HG03457 (cell line): ENCODE data around the gene HBP1.
"Not testable (repeated sequence)": the region's sequence is repeated elsewhere in the genome, so short reads cannot be mapped to it uniquely, and the experiment has no call there.

Experiments used
- ATAC-seq: cut with Tn5 transposase; IDR thresholded peaks from one replicate; pipeline ENCODE4 v1.9.1; 2021; ENCODE audit warnings: moderate number of reproducible peaks; ENCODE audit not compliant: unreplicated experiment

HBP1 gene

DNA sequence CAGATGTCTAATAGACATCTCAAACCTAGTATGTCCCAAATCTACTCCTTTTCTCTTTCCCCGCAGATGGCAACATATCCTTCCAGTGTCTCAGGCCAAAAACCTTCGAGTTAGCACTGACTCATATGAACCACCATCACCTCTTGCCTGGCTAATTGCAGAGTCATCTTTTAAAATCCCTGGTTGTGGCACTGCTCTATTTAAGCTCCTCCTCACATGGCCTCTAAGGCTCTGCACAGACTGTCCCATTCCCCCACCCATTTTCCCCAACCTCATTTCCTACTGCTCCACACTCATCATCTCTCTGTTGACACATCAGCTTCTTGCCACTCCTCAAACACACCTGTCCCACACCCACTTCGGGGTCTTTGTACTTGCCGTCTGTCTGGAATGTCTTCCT is 16.8 kb upstream of the HBP1 start:
- no peak for ATAC-seq

DNA sequence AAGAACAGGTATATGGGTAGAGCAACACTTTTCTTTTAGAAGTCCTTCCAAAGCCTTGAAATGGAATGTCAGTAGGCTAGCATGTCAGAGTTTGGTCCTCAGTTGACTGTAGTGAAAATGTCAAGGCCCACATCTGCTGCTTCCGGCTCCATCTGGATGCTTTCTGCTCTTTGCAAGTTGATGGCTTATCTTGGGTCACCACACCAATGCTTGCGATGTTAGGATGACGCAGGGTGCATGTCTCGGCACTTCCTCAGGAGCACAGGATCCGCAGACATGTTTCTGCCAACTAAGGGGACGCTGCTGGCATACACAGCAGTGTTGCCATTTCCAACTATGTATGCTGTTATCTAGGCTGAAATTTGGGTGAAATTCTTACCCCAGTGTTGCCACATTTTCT is 14.0 kb upstream of the HBP1 start:
- ATAC-seq = no peak

DNA sequence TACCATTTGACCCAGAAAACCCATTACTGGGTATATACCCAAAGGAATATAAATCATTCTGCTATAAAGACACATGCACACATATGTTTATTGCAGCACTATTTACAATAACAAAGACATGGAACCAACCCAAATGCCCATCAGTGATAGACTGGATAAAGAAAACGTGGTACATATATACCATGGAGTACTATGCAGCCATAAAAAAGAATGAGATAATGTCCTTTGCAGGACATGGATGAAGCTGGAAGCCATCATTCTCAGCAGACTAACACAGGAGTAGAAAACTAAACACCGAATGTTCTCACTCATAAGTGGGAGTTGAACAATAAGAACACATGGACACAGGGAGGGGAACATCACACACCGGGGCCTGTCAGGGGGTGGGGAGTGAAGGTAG is 13.1 kb upstream of the HBP1 start:
- not testable (repeated sequence) for ATAC-seq

DNA sequence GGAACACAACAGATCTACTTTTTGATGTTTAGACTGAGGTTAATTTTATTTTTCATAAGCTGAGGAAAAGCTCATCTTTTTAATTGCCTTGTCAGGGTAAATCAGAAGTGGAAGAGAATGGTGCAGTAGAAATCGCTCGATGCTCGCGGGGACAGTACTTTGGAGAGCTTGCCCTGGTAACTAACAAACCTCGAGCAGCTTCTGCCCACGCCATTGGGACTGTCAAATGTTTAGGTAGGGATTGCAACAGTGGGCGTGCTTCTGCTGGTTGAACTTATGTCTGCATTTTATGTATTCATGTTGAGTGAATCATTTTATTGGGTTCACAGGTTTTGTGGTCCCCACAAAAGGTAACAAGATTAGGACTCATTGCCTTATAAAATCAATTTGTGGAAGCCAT is 11.7 kb upstream of the HBP1 start:
- no peak for ATAC-seq

DNA sequence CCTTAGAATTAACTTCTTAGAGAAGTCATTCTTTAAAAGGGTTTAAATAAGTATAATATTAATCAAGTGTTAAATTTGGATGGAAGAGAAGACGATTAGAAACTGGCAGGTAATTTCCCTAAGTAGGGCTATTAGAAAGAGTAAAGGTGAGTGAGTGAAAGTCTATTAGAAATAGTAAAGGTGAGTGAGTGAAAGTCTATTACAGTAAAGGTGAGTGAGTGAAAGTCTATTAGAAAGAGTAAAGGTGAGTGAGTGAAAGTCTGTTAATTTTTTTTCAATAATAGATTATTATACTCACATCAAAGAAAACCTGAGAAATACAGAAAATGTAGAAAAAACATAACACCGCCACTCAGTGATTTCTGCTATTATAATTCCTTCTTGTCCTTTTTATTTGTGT is 10.8 kb upstream of the HBP1 start:
- no peak for ATAC-seq

DNA sequence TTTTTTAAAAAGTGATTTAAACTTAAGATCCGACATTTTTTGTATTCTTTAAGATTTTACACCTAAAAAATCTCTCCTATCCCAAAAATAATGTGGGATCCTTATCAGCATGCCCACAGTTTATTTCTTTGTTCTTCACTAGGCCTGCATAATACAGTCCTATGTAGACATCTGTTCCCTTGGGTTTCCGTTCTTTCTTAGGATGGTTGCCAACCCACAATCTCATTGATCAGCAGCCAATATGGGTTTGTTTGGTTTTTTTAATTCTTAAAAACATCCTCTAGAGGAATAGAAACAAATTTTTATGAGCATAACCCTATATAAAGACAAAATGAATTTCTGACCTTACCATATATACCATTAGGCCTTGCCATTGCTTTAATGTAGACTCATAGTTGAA is 8.4 kb upstream of the HBP1 start:
- no peak for ATAC-seq

DNA sequence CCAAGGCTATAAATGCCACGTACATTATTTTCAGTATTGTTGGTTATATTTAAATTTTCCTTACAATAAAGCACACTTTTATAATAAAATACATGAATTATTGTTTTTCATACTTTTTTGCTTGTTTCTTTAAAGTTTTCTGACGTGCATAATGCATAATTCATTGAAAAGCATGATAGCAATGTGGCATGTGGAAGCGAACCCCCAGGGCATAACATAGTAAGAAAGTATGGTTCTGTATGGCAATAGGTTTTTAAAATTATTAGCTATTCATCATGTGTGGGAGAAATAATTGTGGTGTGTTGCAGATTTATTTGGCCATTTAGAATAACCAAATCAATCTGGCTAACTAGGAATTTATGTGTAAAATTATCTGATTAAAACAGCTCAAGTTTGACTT is 7.4 kb upstream of the HBP1 start:
- no peak for ATAC-seq

DNA sequence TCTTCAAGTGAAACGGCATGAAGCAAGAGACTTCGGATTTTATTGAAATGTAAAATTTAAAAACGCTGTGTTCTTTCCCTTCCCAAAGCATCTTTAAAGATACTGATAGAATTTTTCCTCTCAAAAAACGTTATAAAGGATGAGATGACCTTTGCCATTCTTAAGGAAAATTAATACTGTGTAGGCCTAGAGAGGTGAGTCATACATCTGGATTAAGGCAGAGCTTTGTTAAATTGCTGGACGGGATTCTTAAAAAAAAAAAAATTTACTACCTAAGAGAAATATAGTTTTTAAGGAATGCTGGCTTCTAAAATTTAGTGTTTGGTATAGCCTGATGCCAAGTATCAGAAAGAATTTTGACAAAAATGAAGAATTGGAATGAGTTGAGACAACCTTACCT is 6.3 kb upstream of the HBP1 start:
- ATAC-seq = no peak

DNA sequence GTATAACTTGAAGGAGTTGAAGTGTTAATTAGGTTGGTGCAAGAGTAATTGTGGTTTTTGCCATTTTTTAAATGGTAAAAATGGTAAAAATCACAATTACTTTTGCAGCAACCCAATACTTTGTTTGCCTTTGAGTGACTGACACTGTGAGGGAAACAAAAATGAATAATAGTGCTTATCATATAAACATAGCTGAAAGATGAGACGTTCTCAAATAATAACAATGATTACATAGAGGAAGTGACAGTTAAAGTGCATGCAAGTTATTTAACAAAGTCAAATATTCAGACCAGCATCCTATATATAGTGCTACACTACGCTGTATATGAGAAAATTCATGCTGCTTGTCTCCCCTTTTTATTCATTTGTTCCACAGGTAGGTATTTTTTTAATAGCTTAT is 4.7 kb upstream of the HBP1 start:
- no peak for ATAC-seq

DNA sequence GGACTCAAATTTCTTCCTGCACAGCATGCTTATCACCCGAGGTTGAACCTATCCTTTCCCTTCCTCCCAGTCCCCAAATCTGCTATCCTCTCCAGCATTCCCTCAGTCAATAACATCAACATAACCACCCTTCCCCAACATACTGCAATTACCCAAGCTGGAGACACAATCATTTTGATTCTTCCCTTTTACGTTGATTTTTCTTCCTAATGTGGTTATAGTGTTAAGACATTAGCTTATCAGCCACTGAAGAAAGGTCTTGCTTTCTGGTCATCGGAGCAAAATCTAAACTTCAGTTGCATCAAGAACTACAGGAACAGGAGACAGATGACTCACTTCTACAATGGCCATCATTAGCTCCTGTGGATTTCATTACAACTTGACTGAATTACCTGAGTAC is 3.5 kb upstream of the HBP1 start:
- ATAC-seq = no peak

DNA sequence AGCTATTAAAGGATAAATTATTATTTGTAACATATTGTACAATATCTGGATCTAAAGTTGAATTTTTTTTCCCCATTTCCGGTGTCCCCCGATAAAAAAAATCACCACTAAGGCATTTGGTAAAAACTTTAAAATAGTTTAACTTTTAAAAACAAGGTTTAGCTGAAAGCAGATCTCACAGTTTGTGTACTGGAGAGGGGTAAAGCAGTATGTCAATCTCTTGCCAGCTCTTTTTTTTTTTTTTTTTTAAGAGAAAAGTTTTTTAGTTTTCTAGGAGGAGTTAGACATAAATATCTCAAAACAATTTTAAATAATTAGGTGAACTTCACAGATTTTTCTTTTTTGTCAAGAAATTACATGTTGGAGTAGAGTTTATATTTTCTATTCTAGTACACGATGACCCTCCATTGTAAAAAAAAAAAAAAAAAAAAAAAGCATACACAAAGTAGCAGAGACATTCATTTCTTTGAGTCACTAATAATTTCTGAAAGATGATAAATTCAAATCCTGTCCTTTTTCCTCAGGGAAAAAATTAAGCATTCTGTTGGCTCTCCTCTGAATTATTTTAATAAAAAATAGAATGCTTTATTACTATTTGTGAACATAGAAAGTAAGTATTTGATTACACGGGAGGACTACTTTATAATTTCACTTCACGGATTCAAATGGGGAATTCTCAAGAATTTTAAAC is 1.9 kb upstream of the HBP1 start:
- ATAC-seq = no peak

DNA sequence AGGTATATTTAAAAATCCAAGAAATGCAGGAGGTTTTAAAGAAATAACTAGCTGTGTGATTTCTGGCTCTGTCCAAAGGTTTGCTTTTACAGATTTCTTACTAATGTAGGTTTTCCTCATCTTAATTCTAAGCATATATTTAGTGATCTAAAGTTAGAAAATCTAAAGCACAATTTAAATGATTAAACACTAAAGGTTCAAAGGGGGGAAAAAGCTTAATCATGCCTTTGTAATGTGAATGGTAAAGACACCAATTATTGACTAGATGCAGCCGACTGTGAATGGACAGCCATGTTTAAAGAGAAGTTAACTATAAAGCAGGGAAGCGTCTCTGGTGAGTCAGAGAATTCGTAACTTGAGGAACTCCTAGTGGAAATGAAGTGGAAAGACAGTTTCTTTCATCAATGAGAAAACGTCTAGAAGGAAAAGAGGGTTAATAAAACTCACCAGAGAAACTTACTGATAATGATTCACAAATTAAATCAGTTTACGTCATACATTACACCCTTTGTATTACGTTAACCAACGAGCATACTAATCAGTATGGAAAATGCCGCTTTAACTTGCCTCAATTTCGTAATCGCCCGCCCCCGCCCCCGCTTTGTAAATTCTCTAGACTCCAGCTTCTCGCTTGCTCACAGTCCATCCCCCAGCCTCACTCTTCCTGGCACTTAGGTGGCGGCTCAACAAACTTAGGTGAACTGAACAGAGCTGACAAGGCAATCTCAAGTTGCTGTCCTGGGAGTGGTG is 1.1 kb upstream of the HBP1 start:
- no peak for ATAC-seq

DNA sequence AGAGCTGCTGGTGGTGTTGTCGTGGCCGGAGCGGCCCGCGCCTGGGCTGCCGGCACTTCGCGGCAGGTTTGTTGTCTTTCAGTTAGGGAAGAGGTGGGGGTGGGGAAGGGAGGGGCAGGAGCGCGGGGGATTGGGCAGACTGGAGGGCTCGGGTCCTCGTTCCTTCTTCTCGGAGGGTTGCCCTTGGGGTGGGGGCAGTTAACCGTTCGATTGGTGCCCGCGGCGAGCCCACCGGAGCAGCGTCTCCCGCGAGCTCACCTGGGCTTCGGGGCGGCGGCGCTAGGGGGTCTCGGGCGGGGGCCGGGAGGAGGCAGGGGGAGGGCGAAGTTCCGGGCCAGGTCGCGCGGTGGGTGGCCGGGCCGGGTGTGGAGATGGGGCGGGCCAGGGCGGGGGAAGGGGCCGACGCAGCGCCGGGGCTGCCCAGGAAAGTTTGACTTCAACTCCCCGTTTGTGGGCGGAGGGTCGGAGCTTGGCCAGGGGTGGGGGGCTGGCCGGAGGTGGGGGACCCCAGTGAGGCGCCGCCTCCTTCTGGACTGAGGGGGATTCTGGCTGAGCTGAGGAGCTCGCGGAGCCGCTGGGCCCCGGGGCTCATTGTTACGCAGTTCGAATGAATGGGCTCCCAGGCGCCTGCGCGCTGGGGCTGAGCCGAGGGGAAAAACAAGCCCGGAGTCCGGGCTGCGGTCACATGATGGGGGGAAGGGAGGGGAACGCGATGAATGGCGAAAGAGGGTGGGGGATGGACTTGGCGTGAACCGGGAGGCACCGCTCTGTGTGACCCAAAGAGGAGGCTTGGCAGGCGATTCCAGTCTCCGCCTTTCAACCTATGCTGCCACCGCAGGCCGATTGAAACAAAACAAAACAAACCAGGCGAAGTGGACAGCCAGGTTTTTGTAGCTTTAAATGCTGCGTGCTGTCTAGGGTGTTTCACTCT is 582 bp downstream of the HBP1 start:
- ATAC-seq = peak; percentile 22

DNA sequence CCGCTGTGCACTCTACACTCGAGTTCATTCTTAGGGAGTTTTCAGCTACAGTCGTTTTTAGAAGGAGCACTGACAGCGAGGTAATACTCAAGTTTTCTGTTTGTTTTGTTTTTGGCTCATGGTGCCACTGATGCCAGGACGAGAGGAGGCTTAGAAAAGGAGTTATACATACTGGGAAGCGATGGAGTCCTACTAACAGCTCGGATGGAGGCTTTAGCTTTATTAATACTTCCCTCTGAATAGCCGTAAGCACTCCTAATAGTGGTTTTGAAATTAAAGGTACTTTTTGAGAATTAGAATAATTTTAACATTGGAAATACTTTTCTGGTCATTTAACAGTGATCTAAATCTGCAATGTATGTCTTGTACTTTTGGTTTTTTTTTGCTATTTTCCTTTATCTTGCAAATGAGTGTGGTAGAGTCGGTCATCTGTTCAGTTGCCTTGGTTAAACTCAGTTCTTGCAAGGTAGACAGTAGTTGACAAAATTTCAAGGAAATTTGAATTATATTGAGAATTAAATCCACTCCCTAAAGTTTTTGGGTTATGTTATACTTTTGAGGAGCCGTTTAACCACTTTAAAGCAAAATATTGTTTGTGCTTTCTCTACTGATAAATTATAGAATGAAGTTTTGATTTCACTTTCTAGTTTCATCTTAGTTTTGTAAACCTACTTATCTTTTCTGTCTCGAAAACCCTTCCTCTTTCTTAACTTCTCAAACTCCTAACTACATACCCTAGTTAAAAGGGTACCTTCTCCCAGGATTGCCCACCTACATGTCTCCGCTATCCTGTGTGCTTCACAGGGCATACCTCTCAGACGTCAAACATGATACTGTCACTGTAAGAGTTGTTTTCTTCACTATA is 1.5 kb downstream of the HBP1 start:
- no peak for ATAC-seq

DNA sequence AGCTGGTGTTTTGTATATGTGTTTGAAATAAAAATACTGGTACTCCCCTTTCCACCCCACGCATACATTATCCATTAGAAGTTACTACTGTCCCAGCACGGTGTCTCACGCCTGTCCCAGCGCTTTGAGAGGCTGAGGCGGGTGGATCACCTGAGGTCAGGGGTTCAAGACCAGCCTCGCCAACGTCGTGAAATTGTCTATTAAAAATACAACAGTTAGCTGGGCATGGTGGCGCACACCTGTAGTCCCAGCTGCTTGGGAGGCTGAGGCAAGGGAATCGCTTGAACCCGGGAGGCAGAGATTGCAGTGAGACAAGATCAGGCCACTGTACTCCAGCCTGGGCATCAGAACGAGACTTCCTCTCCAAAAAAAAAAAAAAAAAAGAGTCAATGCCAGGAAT is 2.7 kb downstream of the HBP1 start:
- no peak for ATAC-seq

DNA sequence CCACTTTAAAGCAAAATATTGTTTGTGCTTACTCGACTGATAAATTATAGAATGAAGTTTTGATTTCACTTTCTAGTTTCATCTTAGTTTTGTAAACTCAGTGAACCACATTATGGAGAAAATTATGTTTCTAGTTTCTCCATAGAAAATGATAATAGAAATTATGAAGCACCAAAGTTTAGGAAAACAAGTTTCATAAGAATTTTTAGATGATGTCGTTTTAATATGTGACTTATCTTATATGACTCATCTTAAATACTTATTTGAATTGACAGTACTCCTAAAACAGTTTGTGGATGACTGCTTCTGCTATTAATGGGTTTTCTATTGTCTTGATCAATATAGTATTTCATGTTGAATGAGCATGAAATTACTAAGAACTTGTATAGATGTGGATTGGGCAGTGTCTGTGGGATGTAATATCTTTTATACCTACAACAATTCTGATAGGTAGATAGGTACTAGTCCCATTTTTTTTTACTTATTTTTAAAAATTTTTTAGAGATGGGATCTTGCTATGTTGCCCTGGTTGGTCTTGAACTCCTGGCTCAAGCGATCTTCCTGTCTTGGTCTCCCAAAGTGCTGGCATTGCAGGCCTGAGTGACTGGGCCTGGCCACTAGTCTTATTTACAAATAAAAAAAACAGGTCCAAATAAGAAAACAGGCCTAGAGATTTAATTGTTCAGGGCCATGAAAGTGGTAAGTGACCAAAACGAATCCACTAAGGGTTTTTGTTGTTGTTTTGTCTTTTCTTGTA is 3.7 kb downstream of the HBP1 start:
- ATAC-seq = no peak

DNA sequence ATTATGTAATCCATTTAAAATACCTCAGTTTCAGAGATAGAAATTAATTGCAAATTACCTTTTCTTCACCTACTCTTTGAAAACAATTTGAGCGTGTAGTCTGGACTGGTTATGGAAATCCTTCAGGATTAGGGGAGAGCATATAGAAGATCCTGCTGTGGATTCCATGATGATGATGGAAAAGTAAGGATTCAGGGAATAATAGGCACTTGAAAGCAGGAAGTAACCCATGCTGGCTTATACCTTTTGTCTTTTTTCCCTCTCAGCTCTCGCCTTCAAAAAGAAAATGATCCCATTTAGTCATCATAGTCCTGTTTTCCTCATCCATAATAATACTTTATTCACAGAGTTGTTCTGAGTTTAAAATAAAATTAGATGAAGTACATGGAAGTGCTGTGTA is 4.4 kb downstream of the HBP1 start:
- ATAC-seq = no peak

DNA sequence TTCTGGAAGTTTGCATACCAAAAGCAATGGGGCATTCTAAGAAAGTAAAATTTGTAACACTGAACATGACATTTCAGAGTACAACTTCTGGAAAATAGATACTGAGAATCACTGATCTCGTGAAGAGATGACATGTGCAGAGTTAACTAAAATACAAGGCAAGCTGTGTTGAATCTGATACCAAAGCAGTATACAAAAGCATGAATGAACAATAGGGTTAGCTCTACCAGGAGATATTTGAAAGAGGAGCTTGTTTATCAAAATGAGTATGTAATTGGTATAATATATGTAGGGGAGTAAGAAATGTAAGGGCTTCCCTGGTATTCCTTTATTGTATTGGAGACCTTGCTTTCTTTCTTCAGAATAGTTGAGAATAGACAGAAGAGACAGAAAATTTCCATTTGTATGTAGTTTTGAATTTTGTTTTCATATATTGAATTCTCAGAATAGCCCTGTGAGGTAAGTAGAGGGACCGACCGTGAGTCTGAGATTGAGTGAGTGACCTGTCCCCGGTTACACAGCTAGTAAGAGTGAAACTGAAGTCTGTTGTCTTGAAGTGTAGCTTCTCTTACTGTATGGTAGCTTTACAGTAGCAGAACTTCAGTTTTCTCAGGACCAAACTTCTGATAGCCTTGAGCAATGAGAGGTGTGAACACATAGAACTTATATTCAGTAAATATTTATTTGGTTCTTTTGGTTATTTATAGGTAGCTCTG is 5.0 kb downstream of the HBP1 start:
- ATAC-seq = no peak
